Peyer's patch (tissue), 4 donors: Measurements from ENCODE around the gene RAB2B.

ENCODE experiments used
- POLR2A ChIP-seq, 2 donors: fragments of 450-650 bp; IDR thresholded peaks; one replicate each; pipeline ENCODE4 v1.5.1; 2017; ENCODE audit warnings: antibody characterized with exemption in 2 of 2, mild to moderate bottlenecking in 2 of 2, moderate library complexity in 2 of 2
- TF ChIP-seq, protein P1 (sequence below), 6 experiments: fragments of 450-650 bp in 4 of 6; fragments of 200-600 bp in 2 of 6; sonication (generic) in 1 of 6; IDR thresholded peaks; one replicate each; pipeline ENCODE4 v1.5.1; 2017 to 2019; ENCODE audit warnings: antibody characterized with exemption in 6 of 6, mild to moderate bottlenecking in 3 of 6, moderate library complexity in 1 of 6

DNA sequence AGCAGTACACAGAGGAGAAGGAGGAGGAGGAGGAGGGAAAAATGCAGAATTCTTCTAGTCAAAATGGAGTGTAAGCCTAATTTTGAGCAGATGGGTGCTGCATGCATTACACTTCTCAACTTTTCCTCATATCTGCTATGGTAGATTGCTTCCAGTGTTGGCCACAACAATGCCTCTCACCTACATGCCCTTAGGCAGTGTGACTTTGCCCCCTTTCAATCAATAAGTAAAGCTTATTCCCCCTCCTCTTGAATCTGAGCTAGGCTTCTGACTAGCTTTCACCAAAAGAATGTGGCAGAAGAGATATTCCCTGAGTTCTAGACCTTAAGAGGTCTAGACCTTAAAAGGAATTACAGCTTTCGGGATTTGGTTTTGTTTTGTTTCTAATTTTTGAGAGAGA is 37.6 kb upstream of the RAB2B start:
- no peak for TF ChIP-seq POLR2A (IDR thresholded peaks at IDR 0.05)
- TF ChIP-seq, protein P1, sequence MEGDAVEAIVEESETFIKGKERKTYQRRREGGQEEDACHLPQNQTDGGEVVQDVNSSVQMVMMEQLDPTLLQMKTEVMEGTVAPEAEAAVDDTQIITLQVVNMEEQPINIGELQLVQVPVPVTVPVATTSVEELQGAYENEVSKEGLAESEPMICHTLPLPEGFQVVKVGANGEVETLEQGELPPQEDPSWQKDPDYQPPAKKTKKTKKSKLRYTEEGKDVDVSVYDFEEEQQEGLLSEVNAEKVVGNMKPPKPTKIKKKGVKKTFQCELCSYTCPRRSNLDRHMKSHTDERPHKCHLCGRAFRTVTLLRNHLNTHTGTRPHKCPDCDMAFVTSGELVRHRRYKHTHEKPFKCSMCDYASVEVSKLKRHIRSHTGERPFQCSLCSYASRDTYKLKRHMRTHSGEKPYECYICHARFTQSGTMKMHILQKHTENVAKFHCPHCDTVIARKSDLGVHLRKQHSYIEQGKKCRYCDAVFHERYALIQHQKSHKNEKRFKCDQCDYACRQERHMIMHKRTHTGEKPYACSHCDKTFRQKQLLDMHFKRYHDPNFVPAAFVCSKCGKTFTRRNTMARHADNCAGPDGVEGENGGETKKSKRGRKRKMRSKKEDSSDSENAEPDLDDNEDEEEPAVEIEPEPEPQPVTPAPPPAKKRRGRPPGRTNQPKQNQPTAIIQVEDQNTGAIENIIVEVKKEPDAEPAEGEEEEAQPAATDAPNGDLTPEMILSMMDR (IDR thresholded peaks at IDR 0.05): no peak
